Fibroblast of lung (primary cell): ENCODE results near the gene OSBPL6.

ENCODE experiments used
- CTCF ChIP-seq, 2 donors: IDR thresholded peaks in 1 of 2; conservative IDR thresholded peaks in 1 of 2; 1 replicate in 1 of 2; 2 replicates in 1 of 2; pipeline ENCODE4 v1.5.1; 2011 to 2012; ENCODE audit warnings: low read length in 2 of 2, control low read depth in 1 of 2, inconsistent platforms in 1 of 2, low read depth in 1 of 2, mild to moderate bottlenecking in 1 of 2
- EZH2 ChIP-seq: IDR thresholded peaks from 2 replicates; pipeline ENCODE4 v1.5.1; 2012; ENCODE audit warnings: low read length, control low read depth, mild to moderate bottlenecking; ENCODE audit errors: missing control alignments

- TF ChIP-seq CTCF (conservative IDR thresholded peaks at IDR 0.05 in 1 of 2, IDR thresholded peaks at IDR 0.05 in 1 of 2; ENCODE audit: low read depth in 1 of 2, low read length in 2 of 2) (no peak), EZH2 (no peak)
Observed at GRCh38 chr2:178345951-178346350, 151.6 kb downstream of the OSBPL6 start.
